ENCODE data around the gene ACVR1B. TPM values are rescaled to one million over a fixed set of nuclear protein-coding genes. Genes with fewer than 3 reads are reported as not detected.
A peak's percentile ranks its signal among the peaks of the same experiment; 100 is the strongest.

The ACVR1B gene
- total RNA-seq, 1 experiment from 2014 or later = 112 TPM

DNA sequence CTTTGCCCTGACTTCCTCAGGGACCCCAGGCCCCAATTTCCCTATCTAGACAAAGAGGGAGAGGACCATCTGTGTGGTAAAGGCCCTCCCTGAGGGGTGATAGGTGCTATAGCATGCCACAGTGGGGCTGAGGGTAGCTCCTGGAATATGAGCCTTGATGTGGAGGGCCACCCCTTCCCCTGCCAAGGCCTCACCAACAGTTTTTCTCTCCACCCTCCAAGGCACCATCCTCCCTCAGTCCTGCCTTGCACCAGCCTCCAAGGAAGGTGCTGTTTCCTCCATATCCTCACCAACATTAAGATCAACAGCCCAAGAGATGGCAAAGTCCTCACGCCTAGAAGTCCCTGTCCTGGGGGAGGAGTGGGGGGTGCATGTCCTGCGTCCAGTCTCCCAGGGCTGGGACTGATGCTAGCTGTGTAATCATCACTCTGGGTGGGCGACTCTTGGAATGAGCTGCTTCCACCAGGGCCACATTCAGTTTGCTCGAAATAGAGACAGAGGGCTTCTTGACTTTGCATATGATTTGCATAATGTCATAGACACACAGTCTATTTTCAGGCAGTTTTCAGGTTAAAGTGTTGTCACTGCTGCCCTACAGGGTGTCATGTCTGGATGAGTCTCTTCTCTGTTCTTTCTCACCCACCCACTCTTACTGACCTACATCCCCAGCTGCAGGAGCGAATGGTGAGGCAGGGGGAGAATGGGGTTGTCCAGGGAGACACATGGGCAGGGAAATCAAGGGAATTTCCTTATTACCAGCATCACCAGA is 26.8 kb upstream of the ACVR1B start:
- TF ChIP-seq, protein P1, sequence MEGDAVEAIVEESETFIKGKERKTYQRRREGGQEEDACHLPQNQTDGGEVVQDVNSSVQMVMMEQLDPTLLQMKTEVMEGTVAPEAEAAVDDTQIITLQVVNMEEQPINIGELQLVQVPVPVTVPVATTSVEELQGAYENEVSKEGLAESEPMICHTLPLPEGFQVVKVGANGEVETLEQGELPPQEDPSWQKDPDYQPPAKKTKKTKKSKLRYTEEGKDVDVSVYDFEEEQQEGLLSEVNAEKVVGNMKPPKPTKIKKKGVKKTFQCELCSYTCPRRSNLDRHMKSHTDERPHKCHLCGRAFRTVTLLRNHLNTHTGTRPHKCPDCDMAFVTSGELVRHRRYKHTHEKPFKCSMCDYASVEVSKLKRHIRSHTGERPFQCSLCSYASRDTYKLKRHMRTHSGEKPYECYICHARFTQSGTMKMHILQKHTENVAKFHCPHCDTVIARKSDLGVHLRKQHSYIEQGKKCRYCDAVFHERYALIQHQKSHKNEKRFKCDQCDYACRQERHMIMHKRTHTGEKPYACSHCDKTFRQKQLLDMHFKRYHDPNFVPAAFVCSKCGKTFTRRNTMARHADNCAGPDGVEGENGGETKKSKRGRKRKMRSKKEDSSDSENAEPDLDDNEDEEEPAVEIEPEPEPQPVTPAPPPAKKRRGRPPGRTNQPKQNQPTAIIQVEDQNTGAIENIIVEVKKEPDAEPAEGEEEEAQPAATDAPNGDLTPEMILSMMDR (IDR thresholded peaks at IDR 0.05; ENCODE audit: insufficient read depth in 1 of 2, low read depth in 1 of 2, low read length in 1 of 2, severe bottlenecking in 1 of 2, unreplicated experiment in 1 of 2) = no peak
- Mint-ChIP-seq H3K27me3 (ENCODE audit: insufficient read depth, unreplicated experiment) (no peaks in the 10 kb centered on the region), H3K9me3 (ENCODE audit: unreplicated experiment) (no peaks in the 10 kb centered on the region), H3K4me1 (ENCODE audit: low read depth, unreplicated experiment) (peaks cover 26% of the 10 kb centered on the region), H3K4me3 (ENCODE audit: unreplicated experiment) (peak overlapping the region; percentile 27), H3K36me3 (ENCODE audit: insufficient read depth, unreplicated experiment) (no peaks in the 10 kb centered on the region), H3K27ac (ENCODE audit: unreplicated experiment) (peak overlapping the region; percentile 57)
- Histone ChIP-seq H3K9me3 (no peaks in the 10 kb centered on the region), H3K36me3 (ENCODE audit: control insufficient read depth, insufficient read depth, low read length) (no peaks in the 10 kb centered on the region), H3K27me3 (replicated peaks; ENCODE audit: control insufficient read depth, insufficient read depth, low read length) (no peaks in the 10 kb centered on the region), H3K4me3 (ENCODE audit: low read depth, low read length) (no peak overlapping the region), H3K4me1 (peaks cover 30% of the 10 kb centered on the region)
- DNase-seq = peak in 1 of 2 experiments; percentile 26
- no TSS peak for BruUV-seq (replicated peaks)
- intact Hi-C loops (cut with micrococcal nuclease; ENCODE audit: unreplicated experiment) = loop anchor here (1.0 kb wide), 1 partner anchor 29 kb away; no protein-coding TSS in a partner anchor
- CTCF ChIA-PET = interaction anchor here (0.6 to 1.0 kb wide), 2 partner anchors 30 to 37 kb away, joined by 3 to 4 read pairs; no protein-coding TSS in a partner anchor
- POLR2A ChIA-PET = interaction anchor here (0.6 kb wide), 1 partner anchor 533 kb away, joined by 9 read pairs; no protein-coding TSS in a partner anchor

DNA sequence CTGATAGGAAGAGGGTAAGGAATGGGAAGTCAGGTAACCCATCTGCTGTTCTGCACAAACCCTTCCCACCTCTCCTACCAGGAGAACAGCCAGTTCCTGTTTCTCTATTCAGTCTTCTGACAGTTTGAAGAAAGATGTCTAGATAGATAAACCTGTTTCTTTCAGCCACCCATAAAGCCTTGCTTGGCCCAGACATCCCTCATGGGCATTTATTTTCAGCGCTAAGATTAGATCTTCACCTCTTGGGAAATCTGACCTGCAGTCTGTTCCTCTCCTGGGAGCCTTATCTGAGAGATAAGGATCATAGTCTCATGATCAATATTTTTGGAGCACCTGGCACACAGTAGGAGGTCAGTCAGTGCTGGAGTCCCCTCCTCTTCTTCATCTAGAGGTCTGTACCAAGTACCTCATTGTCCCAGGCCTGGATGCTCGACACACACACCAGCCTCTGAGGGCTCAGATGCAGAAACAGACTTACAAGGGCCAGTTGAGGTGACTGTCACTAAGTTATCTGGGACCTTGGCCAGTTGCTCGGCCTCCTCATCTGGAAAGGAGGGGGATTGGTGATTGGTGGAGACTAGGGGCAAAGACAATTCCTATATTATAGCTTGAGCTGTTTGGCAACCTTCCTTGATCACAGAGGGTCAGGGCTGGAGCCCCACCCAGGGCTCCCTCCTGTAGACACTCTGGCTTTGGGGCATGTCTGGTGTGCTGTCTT is 26.0 kb upstream of the ACVR1B start:
- H3K27ac Mint-ChIP-seq (ENCODE audit: unreplicated experiment) = peak overlapping the region; percentile 57
- H3K4me3 Mint-ChIP-seq (ENCODE audit: unreplicated experiment) = peak overlapping the region; percentile 27
- intact Hi-C loops (cut with micrococcal nuclease; ENCODE audit: unreplicated experiment) = loop anchor here (1.0 kb wide), 3 partner anchors 26 to 55 kb away; partner anchors contain the start of gene ACVR1B
- H3K4me1 Mint-ChIP-seq (ENCODE audit: low read depth, unreplicated experiment) = peaks cover 26% of the 10 kb centered on the region
- CTCF ChIA-PET = interaction anchor here (1.0 kb wide), 1 partner anchor 31 kb away, joined by 4 read pairs; no protein-coding TSS in a partner anchor
- TF ChIP-seq, protein P1 (IDR thresholded peaks at IDR 0.05; ENCODE audit: insufficient read depth in 1 of 2, low read depth in 1 of 2, low read length in 1 of 2, severe bottlenecking in 1 of 2, unreplicated experiment in 1 of 2) = no peak
- H3K9me3 ChIP-seq = no peaks in the 10 kb centered on the region
- POLR2A ChIA-PET = interaction anchor here (0.6 kb wide), 1 partner anchor 533 kb away, joined by 9 read pairs; no protein-coding TSS in a partner anchor
- H3K27me3 ChIP-seq (replicated peaks; ENCODE audit: control insufficient read depth, insufficient read depth, low read length) = no peaks in the 10 kb centered on the region
- H3K4me1 ChIP-seq = peaks cover 30% of the 10 kb centered on the region
- H3K27me3 Mint-ChIP-seq (ENCODE audit: insufficient read depth, unreplicated experiment) = no peaks in the 10 kb centered on the region
- BruUV-seq (replicated peaks) = no TSS peak
- no peaks in the 10 kb centered on the region for H3K36me3 ChIP-seq (ENCODE audit: control insufficient read depth, insufficient read depth, low read length)
- H3K36me3 Mint-ChIP-seq (ENCODE audit: insufficient read depth, unreplicated experiment) = no peaks in the 10 kb centered on the region
- H3K9me3 Mint-ChIP-seq (ENCODE audit: unreplicated experiment) = no peaks in the 10 kb centered on the region
- H3K4me3 ChIP-seq (ENCODE audit: low read depth, low read length) = no peak overlapping the region
- peak; percentile 46 to 54 for DNase-seq

DNA sequence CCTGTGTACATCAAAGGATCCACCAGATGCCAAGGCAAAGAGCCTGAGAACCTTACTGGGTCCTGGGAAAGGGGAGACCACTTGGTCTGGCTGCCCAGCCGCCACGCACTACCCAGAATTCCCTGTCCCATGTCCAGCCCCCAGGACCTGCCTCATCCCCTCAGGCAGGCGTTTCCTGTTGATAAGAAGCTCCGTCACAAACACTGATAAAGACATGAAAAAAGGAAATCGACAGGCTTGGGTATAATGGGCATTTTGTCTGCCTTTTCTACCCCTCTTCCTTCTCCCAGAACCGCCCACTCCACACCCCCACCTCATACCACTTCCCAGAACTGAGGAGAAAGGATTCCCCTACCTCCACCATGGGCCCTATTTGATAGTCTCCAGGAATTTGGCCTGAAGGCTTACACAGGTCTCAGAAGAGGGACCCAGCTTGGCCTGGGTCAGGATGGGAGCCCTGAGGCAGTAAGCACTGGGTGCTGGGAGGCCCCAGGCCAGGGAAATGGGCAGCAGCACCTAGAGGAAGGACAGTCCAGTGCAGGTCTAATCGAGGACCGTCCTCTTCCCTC is 25.4 kb upstream of the ACVR1B start:
- H3K4me1 ChIP-seq = peaks cover 30% of the 10 kb centered on the region
- BruUV-seq (replicated peaks) = no TSS peak
- no peaks in the 10 kb centered on the region for H3K9me3 ChIP-seq
- peak overlapping the region; percentile 24 for H3K4me3 Mint-ChIP-seq (ENCODE audit: unreplicated experiment)
- H3K27me3 Mint-ChIP-seq (ENCODE audit: insufficient read depth, unreplicated experiment) = no peaks in the 10 kb centered on the region
- DNase-seq = peak; percentile 30 to 62
- H3K36me3 Mint-ChIP-seq (ENCODE audit: insufficient read depth, unreplicated experiment) = no peaks in the 10 kb centered on the region
- H3K4me3 ChIP-seq (ENCODE audit: low read depth, low read length) = no peak overlapping the region
- ChIA-PET CTCF (interaction anchor here (0.8 kb wide), 1 partner anchor 50 kb away, joined by 3 read pairs; no protein-coding TSS in a partner anchor), POLR2A (no interaction called here)
- no peaks in the 10 kb centered on the region for H3K27me3 ChIP-seq (replicated peaks; ENCODE audit: control insufficient read depth, insufficient read depth, low read length)
- no peaks in the 10 kb centered on the region for H3K36me3 ChIP-seq (ENCODE audit: control insufficient read depth, insufficient read depth, low read length)
- H3K4me1 Mint-ChIP-seq (ENCODE audit: low read depth, unreplicated experiment) = peaks cover 26% of the 10 kb centered on the region
- peak overlapping the region; percentile 57 for H3K27ac Mint-ChIP-seq (ENCODE audit: unreplicated experiment)
- H3K9me3 Mint-ChIP-seq (ENCODE audit: unreplicated experiment) = no peaks in the 10 kb centered on the region
- intact Hi-C loops (cut with micrococcal nuclease; ENCODE audit: unreplicated experiment) = loop anchor here (1.0 kb wide), 2 partner anchors 25 to 54 kb away; partner anchors contain the start of gene ACVR1B
- TF ChIP-seq, protein P1 (IDR thresholded peaks at IDR 0.05; ENCODE audit: insufficient read depth in 1 of 2, low read depth in 1 of 2, low read length in 1 of 2, severe bottlenecking in 1 of 2, unreplicated experiment in 1 of 2) = no peak

All from Caco-2 (cell line).